ENCODE results near the gene PTAR1.

GRCh38 chr9:69740872-69741505 is 18.8 kb downstream of the PTAR1 start:
- no peak for TF ChIP-seq MXI1 (IDR thresholded peaks at IDR 0.05; ENCODE audit: low read depth, low read length)
- TF ChIP-seq RAD21 (IDR thresholded peaks at IDR 0.05; ENCODE audit: insufficient read depth, low read depth, low read length), result no peak
- no peak for TF ChIP-seq EP300 (IDR thresholded peaks at IDR 0.05; ENCODE audit: borderline replicate concordance in 1 of 2, control insufficient read depth in 1 of 2, low read depth in 2 of 2, low read length in 2 of 2)
- no peak for TF ChIP-seq LARP7 (IDR thresholded peaks at IDR 0.05)
- TF ChIP-seq CEBPB (IDR thresholded peaks at IDR 0.05; ENCODE audit: borderline replicate concordance in 1 of 2, low read depth in 2 of 2, low read length in 2 of 2), result no peak
- no peak for TF ChIP-seq SREBF2 (IDR thresholded peaks at IDR 0.05; ENCODE audit: low read length)
